C4-2B (cell line): ENCODE measurements around the gene AP2A2.

Source experiments
- H3K27ac ChIP-seq: fragments of 450-650 bp; 2 replicates; pipeline ENCODE4 v1.5.1; 2017
- CTCF ChIP-seq: fragments of 450-650 bp; conservative IDR thresholded peaks from 2 replicates; pipeline ENCODE4 v1.5.1; 2017; ENCODE audit warnings: mild to moderate bottlenecking
- ZFX ChIP-seq: fragments of 450-650 bp; IDR thresholded peaks from 2 replicates; pipeline ENCODE4 v1.6.1; 2017

AP2A2 gene

GRCh38 chr11:944711-945470 lies 19.2 kb downstream of the AP2A2 start:
- H3K27ac ChIP-seq, result no peak overlapping the region
- no peak for TF ChIP-seq CTCF
- no peak for TF ChIP-seq ZFX

- no peak overlapping the region for H3K27ac ChIP-seq
- TF ChIP-seq CTCF (no peak), ZFX (no peak)
Measured at GRCh38 chr11:945986-946385, 20.3 kb downstream of the AP2A2 start.

GRCh38 chr11:947744-948143 lies 22.1 kb downstream of the AP2A2 start:
- H3K27ac ChIP-seq, result no peak overlapping the region

GRCh38 chr11:951507-951906 lies 25.8 kb downstream of the AP2A2 start:
- TF ChIP-seq ZFX, result no peak
- TF ChIP-seq CTCF, result no peak
- H3K27ac ChIP-seq, result no peak overlapping the region

More at GRCh38 chr11:947744-948143, 22.1 kb downstream of the AP2A2 start:
- no peak for TF ChIP-seq CTCF
- no peak for TF ChIP-seq ZFX

GRCh38 chr11:952406-953385 lies 27.0 kb downstream of the AP2A2 start:
- TF ChIP-seq ZFX (no peak), CTCF (no peak)
- H3K27ac ChIP-seq, result no peak overlapping the region

- TF ChIP-seq ZFX, result no peak
- no peak for TF ChIP-seq CTCF
- H3K27ac ChIP-seq, result no peak overlapping the region
Measured at GRCh38 chr11:953512-953911, 27.8 kb downstream of the AP2A2 start.
